ENCODE measurements around the gene IL1F10. TPM values are rescaled to one million over a fixed set of nuclear protein-coding genes. Genes with fewer than 3 reads are reported as not detected.

IL1F10 gene
- total RNA-seq, 2 experiments from 2014 or later, result not detected

DNA sequence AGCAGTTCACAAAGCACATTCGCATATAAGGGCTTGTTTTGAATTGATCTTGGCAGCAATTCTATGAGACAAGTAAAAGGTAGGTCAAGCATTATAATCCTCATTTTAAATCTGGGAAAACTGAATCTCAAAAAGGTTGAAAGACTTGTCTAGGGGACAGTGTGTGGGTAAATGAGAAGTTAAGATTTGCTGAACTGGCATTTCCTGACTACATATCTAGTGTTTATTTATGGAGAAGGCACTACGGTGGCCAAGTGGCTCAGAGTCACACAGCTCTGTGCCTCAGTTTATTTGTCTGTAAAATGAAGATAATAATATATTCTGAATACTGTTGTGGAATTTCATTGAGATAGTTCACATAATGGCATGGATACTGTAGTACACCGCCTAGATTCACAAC lies 43.4 kb downstream of the IL1F10 start:
- CTCF ChIA-PET, result interaction anchor here (1.5 to 3.0 kb wide), 2 partner anchors 9 to 15 kb away, joined by 4 to 13 read pairs; no protein-coding TSS in a partner anchor

DNA sequence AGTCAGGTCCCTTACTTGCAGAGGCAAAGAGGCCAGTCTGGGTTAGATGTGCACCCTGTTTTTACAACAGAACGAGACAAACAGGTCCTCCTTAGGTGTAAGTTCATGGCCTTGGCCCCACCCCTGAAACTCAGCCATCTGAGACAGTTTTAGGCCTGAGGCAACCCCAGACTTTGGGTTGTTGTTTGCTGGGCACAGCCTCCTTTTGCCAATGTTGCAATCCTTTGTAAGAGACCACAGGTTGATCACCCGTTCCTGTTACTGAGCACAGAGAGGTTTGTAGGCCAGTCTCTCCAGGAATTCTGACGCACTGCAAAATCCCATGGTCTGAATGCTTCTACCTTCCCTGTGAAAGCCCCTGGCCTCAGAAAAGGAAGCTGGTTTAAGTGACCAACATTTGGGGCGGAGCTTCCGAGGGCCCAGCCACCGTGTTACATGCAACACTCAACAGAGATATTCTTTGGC lies 44.1 kb downstream of the IL1F10 start:
- Mint-ChIP-seq H3K27ac (no peak overlapping the region), H3K27me3 (peaks cover 7% of the 10 kb centered on the region), H3K4me1 (peaks cover 5% of the 10 kb centered on the region), H3K36me3 (ENCODE audit: low read depth) (no peaks in the 10 kb centered on the region), H3K9me3 (no peaks in the 10 kb centered on the region), H3K4me3 (no peak overlapping the region)
- ChIA-PET CTCF (interaction anchor here (1.1 to 3.0 kb wide), 3 partner anchors 9 to 14 kb away, joined by 3 to 13 read pairs (median 4); no protein-coding TSS in a partner anchor), POLR2A (no interaction called here)
- no peak for DNase-seq

More for the DNA sequence above, 43.4 kb downstream of the IL1F10 start:
- no peaks in the 10 kb centered on the region for H3K36me3 Mint-ChIP-seq (ENCODE audit: low read depth)
- H3K27ac Mint-ChIP-seq, result no peak overlapping the region
- H3K4me3 Mint-ChIP-seq, result no peak overlapping the region
- POLR2A ChIA-PET, result no interaction called here
- H3K4me1 Mint-ChIP-seq, result no peaks in the 10 kb centered on the region
- no peak for DNase-seq
- H3K27me3 Mint-ChIP-seq, result peaks cover 8% of the 10 kb centered on the region
- no peaks in the 10 kb centered on the region for H3K9me3 Mint-ChIP-seq

DNA sequence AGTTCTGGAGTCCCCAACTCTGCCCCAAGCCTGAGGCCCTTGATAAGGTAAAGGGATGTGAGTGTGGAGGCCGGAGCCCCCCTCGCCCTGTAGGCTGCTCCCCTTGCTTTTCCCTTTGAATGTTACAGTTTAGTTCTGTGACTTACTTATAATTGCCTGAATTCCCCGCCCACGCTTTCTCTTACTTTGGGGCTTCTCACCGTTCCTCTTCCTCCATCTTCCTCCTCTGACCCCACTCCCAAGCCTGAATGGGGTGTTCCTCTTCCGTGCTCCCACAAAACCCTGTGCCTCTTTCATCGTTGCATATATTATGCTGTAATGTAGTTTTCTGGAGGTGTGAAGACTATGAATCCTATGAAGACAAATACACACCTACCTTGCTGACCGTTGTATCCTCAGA lies 44.7 kb downstream of the IL1F10 start:
- Mint-ChIP-seq H3K4me1 (peaks cover 10% of the 10 kb centered on the region), H3K27ac (no peak overlapping the region), H3K36me3 (ENCODE audit: low read depth) (no peaks in the 10 kb centered on the region), H3K9me3 (no peaks in the 10 kb centered on the region), H3K27me3 (peaks cover 5% of the 10 kb centered on the region), H3K4me3 (no peak overlapping the region)
- POLR2A ChIA-PET, result no interaction called here
- CTCF ChIA-PET, result interaction anchor here (0.8 to 3.0 kb wide), 4 partner anchors 12 to 87 kb away, joined by 3 to 13 read pairs (median 4); no protein-coding TSS in a partner anchor
- DNase-seq, result no peak

DNA sequence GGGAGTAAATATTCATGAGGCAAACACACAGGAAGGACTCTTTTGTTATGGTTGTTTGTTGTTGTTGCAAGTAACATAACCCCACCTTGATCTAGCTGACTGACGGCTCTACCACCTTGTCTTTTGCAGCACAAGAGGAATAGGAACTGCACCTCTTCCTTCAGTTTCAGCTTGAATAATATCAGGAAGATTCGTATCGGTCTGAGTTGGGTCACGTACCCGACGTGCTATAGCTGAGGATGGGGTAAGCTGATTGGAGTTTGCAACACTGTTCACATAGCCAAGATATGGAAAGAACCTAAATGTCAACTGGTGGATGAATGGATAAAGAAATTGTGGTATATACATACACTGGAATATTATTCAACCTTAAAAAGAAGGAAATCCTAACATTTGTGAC lies 45.1 kb downstream of the IL1F10 start:
- ChIA-PET CTCF (interaction anchor here (0.8 to 3.0 kb wide), 4 partner anchors 13 to 86 kb away, joined by 3 to 13 read pairs (median 5); no protein-coding TSS in a partner anchor), POLR2A (no interaction called here)
- Mint-ChIP-seq H3K4me1 (peaks cover 10% of the 10 kb centered on the region), H3K27me3 (peaks cover 5% of the 10 kb centered on the region), H3K27ac (no peak overlapping the region), H3K36me3 (ENCODE audit: low read depth) (no peaks in the 10 kb centered on the region), H3K4me3 (no peak overlapping the region), H3K9me3 (no peaks in the 10 kb centered on the region)
- no peak for DNase-seq

DNA sequence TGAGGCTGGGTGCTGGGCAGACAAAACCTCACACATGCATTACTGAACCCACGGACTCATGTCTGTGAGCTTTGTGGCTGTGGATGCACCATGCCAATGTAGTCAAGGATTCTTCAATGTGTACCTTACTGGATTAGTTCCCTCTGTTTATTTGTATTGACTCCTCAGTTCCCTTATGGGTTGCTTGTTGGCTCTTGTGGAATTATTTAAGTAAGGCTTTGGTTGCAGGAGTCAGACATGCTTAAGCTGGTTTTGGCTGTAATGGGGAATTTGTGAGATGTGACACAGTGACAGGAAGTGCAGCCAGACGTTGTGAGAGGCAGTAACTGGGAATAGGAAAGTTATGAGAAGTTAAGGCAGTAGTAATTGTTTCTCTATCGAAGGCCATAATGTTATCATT lies 46.0 kb downstream of the IL1F10 start:
- peaks cover 10% of the 10 kb centered on the region for H3K4me1 Mint-ChIP-seq
- ChIA-PET POLR2A (no interaction called here), CTCF (interaction anchor here (0.7 to 3.0 kb wide), 4 partner anchors 12 to 38 kb away, joined by 3 to 13 read pairs (median 5); no protein-coding TSS in a partner anchor)

DNA sequence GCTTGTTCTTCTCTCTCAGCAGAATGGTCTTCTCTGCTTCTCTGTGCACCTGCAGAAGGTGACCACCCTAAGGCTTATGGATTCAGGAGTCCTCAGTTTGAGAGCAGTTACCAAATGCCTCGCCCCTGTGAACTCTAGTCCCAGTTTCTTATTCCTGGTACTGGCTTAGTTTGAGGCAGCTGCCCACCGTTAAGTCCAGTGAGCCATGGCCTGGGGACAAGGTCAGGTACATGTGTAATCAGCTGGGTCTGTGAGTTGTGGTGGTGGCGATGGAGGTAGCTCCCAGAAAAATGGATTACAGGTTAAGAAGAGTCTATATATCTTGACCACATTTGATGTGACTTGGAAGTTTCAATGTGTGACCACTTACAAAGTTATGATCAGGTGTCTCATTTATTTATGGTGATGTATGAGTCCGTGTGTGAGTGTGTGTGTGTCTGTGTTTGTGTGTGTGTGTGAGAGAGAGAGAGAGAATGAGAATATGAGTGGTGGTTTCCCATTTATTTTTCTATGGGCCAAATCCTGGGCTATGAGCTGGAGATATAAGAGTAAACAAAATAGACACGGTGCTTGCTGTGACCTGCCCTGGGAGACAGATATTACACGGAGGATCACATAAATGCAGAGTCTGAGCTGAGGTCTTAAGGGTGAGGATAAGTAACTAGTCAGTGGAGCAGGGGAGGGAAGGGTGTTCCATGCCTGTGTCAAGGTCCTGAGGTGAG lies 46.6 kb downstream of the IL1F10 start:
- Mint-ChIP-seq H3K36me3 (ENCODE audit: low read depth) (no peaks in the 10 kb centered on the region), H3K27ac (no peak overlapping the region), H3K27me3 (peaks cover 4% of the 10 kb centered on the region), H3K4me3 (no peak overlapping the region), H3K9me3 (no peaks in the 10 kb centered on the region), H3K4me1 (peaks cover 10% of the 10 kb centered on the region)
- ChIA-PET CTCF (interaction anchor here (0.7 to 1.8 kb wide), 3 partner anchors 16 to 39 kb away, joined by 3 to 6 read pairs (median 4); no protein-coding TSS in a partner anchor), POLR2A (no interaction called here)
- DNase-seq, result no peak

More for the DNA sequence above, 46.0 kb downstream of the IL1F10 start:
- Mint-ChIP-seq H3K36me3 (ENCODE audit: low read depth) (no peaks in the 10 kb centered on the region), H3K27me3 (peaks cover 5% of the 10 kb centered on the region), H3K27ac (no peak overlapping the region), H3K9me3 (no peaks in the 10 kb centered on the region), H3K4me3 (no peak overlapping the region)
- DNase-seq, result no peak

DNA sequence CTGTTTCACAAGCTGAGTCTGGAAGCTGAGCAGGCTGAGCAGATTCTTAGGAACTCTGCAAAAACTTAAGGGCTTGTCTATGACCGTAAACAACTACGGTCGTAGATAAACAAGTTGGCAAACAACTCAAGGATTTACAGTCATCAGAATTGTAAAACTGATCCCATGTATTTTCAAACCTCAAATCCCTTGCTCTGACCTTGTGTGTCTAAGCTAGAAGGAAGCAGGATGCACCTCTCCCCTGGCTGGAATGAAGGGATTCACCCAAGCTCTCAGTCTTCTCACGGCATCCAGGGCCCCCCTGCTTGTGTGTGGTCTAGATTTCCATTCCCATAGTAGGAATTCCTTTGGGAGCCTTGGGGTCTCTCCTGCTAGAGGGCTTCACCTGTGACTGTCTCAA lies 47.2 kb downstream of the IL1F10 start:
- ChIA-PET POLR2A (no interaction called here), CTCF (interaction anchor here (1.8 kb wide), 1 partner anchor 40 kb away, joined by 4 read pairs; no protein-coding TSS in a partner anchor)
- H3K36me3 Mint-ChIP-seq (ENCODE audit: low read depth), result no peaks in the 10 kb centered on the region
- H3K9me3 Mint-ChIP-seq, result no peaks in the 10 kb centered on the region
- H3K4me3 Mint-ChIP-seq, result no peak overlapping the region
- peaks cover 10% of the 10 kb centered on the region for H3K4me1 Mint-ChIP-seq
- DNase-seq, result no peak
- H3K27ac Mint-ChIP-seq, result no peak overlapping the region
- H3K27me3 Mint-ChIP-seq, result peaks cover 4% of the 10 kb centered on the region

DNA sequence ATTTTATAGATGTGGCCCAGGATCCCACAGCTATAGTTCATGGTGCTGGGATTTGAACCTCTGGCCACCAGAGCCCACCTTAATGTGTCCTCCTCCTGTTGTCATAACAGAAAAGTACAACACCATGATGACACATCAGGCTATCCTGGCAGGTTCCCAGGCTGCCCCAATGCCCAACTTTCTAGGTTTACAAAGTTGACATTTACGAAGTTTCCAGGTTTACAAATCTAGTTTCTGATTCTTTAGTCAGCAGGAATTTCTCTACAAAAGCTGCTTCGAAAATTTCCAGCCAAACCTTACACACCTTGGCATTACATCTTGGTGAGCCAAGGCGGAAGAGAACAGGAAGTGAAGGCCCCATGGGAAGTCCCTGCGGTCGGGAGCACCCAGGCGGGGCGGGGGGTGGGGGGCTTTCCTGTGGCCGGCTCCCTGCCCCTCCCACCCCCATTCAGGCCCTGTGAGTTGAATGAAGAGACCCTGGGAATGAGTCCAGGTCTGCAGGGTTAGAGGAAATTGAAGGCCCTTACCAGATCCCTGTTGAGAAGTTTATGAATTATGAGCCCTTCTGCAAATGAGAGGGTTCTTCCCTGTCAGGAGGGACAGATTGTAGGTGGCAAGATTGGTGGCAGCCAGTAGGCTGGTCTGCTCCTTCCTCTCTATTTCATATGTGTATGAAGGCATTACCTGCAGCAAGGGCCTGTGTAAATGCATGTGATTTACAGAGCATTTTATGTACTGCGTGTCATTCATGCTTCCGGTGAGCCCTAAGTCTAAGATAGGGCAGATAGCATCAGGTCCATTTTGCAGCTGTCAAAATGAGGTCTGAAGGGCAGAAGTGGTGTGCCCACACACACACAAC lies 48.6 kb downstream of the IL1F10 start:
- Mint-ChIP-seq H3K4me1 (peaks cover 10% of the 10 kb centered on the region), H3K36me3 (ENCODE audit: low read depth) (no peaks in the 10 kb centered on the region), H3K4me3 (no peak overlapping the region), H3K9me3 (no peaks in the 10 kb centered on the region), H3K27ac (peak overlapping the region; percentile 64), H3K27me3 (peaks cover 12% of the 10 kb centered on the region)
- DNase-seq, result no peak
- ChIA-PET CTCF (interaction anchor here (0.7 to 3.6 kb wide), 3 partner anchors 12 to 80 kb away, joined by 3 to 16 read pairs (median 7); no protein-coding TSS in a partner anchor), POLR2A (interaction anchor here (0.9 kb wide), 1 partner anchor 67 kb away, joined by 3 read pairs; no protein-coding TSS in a partner anchor)

DNA sequence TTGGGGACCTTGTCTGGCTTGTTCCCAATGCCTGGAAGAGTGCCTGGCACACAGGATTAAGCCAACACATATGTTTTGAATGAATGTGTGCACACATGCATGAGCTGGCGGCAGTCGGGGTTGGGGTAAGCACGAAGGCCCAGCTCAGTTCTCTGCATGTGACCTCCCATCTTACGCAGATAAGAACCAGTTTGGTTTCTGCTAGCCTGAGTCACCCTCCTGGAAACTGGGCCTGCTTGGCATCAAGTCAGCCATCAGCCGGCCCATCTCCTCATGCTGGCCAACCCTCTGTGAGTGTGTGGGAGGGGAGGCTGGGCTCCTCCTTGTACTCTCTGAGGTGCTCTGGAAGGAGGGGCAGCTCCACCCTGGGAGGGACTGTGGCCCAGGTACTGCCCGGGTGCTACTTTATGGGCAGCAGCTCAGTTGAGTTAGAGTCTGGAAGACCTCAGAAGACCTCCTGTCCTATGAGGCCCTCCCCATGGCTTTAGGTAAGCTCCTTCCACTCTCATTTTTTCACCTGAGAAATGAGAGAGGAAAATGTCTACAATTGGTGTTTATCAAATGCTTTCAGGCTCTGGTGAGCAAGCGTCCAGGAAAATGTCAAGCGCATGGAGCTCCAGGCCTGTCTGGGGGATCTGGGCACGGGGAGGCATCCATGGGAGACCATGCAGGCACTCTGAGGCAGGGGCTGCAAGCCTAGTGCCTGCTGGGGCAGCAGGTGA lies 49.9 kb downstream of the IL1F10 start:
- Mint-ChIP-seq H3K4me3 (no peak overlapping the region), H3K9me3 (no peaks in the 10 kb centered on the region), H3K27me3 (peaks cover 18% of the 10 kb centered on the region), H3K4me1 (peaks cover 10% of the 10 kb centered on the region), H3K36me3 (ENCODE audit: low read depth) (no peaks in the 10 kb centered on the region), H3K27ac (no peak overlapping the region)
- CTCF ChIA-PET, result interaction anchor here (0.7 to 3.6 kb wide), 7 partner anchors 8 to 38 kb away, joined by 3 to 16 read pairs (median 5); no protein-coding TSS in a partner anchor
- POLR2A ChIA-PET, result interaction anchor here (0.9 kb wide), 1 partner anchor 66 kb away, joined by 3 read pairs; no protein-coding TSS in a partner anchor
- no peak for DNase-seq

DNA sequence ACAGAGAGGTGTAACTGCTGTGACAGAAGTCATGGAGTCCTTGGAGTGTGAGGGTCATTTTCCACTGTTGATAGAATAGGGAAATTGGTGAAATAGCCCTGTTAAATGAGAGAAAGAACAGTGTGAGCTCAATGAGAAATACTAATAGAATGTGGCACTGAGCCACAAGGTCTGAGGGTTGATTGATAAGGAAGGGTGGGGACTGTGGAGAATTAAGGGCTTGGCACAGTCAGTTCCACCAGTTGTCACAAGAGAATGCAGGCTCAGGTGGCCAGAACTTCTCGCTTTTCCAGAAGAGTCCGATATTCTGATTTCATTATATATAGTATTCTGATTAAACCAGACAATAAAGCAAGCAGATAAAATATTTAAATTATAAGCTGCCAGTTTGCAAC lies 50.5 kb downstream of the IL1F10 start:
- H3K27ac Mint-ChIP-seq, result no peak overlapping the region
- DNase-seq, result no peak
- H3K36me3 Mint-ChIP-seq (ENCODE audit: low read depth), result no peaks in the 10 kb centered on the region
- H3K4me3 Mint-ChIP-seq, result no peak overlapping the region
- peaks cover 10% of the 10 kb centered on the region for H3K4me1 Mint-ChIP-seq
- ChIA-PET CTCF (interaction anchor here (1.3 to 3.6 kb wide), 5 partner anchors 14 to 38 kb away, joined by 4 to 16 read pairs (median 6); no protein-coding TSS in a partner anchor), POLR2A (no interaction called here)
- no peaks in the 10 kb centered on the region for H3K9me3 Mint-ChIP-seq
- peaks cover 18% of the 10 kb centered on the region for H3K27me3 Mint-ChIP-seq

DNA sequence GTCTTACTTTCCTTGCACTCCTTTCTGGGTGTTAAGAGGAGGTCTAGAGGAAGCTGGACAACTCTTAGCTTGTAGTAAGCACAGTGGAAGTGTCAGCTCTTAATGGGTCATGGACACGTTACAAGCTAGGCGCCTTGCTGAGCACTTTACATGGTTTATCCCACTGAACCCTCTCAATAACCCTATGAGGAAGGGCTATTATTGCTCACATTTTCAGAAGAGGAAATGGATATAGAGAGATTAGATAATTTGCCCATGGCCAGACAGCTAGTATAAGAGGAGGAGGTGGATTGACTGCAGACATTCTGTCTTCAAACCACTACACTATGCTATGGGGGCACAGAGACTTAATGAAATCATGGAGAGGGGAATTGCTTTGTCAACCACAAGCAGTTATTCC lies 51.3 kb downstream of the IL1F10 start:
- POLR2A ChIA-PET, result no interaction called here

DNA sequence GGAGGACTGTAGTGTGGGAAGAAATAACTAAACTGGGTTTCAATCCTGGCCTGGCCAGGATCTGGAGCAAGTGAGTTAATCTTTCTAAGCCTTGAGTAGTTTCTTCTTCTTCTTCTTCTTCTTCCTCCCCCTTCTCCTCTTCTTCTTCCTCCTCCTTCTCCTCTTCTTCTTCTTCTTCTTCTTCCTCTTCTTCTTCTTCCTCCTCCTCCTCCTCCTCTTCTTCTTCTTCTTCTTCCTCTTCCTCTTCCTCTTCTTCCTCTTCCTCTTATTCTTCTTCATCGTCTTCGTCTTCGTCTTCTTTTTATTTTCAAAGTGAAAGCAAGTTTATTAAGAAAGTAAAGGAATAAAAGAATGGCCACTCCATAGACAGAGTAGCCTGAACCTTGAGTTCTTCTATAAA lies 53.1 kb downstream of the IL1F10 start:
- peaks cover 31% of the 10 kb centered on the region for H3K4me1 Mint-ChIP-seq
- POLR2A ChIA-PET, result no interaction called here
- H3K9me3 Mint-ChIP-seq, result no peaks in the 10 kb centered on the region
- no peaks in the 10 kb centered on the region for H3K36me3 Mint-ChIP-seq (ENCODE audit: low read depth)
- H3K4me3 Mint-ChIP-seq, result no peak overlapping the region
- peaks cover 18% of the 10 kb centered on the region for H3K27me3 Mint-ChIP-seq
- no peak for DNase-seq
- CTCF ChIA-PET, result interaction anchor here (1.2 to 2.7 kb wide), 5 partner anchors 16 to 41 kb away, joined by 3 to 9 read pairs (median 3); no protein-coding TSS in a partner anchor
- no peak overlapping the region for H3K27ac Mint-ChIP-seq

More for the DNA sequence above, 51.3 kb downstream of the IL1F10 start:
- Mint-ChIP-seq H3K9me3 (no peaks in the 10 kb centered on the region), H3K36me3 (ENCODE audit: low read depth) (no peaks in the 10 kb centered on the region), H3K4me3 (no peak overlapping the region), H3K4me1 (peaks cover 17% of the 10 kb centered on the region), H3K27me3 (peaks cover 18% of the 10 kb centered on the region), H3K27ac (no peak overlapping the region)
- no peak for DNase-seq
- CTCF ChIA-PET, result interaction anchor here (1.3 to 3.6 kb wide), 3 partner anchors 17 to 39 kb away, joined by 4 to 16 read pairs (median 4); no protein-coding TSS in a partner anchor
